ENCODE data around the gene CPT1A.

CPT1A gene

DNA sequence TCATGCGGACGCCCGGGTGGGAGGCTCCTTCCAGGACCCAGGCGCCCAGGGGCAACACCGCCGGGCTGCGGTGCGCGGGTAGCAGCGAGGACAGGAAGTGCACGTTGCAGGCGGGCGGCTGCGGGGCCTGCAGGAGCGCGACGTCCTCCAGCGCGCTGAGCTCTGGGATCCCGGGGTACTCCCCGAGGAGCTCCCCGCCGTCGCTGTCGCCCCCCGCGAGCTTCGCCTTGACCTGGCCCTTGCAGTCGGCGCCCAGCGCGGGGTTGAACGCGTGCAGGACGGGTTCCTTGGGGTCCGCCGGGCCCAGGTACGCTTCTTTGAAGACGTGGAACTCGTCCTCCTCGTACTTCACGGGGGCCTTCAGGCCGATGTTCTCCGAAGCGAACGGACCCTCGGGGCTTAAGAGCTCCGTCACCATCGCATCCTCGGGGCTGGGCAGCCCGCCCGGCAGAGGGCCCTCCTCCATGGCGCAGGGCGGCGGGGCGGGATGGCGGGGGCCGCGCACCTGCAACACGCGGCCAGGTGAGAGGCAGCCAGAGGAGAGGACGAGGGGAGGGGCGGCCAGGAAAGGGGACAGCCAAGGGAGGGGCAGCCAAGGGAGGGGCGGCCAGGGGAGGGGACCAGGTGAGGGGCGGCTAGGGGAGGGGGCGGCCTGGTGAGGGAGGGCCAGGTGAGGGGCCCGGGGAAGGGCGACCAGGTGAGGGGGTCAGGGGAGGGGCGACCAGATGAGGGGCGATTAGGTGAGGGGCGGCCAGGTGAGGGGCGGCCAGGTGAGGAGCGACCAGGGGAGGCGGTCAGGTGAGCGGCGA lies 91.3 kb downstream of the CPT1A start:
- no peak for DNase-seq

GRCh38 chr11:68749229-68750123 lies 92.2 kb downstream of the CPT1A start:
- DNase-seq: no peak

DNA sequence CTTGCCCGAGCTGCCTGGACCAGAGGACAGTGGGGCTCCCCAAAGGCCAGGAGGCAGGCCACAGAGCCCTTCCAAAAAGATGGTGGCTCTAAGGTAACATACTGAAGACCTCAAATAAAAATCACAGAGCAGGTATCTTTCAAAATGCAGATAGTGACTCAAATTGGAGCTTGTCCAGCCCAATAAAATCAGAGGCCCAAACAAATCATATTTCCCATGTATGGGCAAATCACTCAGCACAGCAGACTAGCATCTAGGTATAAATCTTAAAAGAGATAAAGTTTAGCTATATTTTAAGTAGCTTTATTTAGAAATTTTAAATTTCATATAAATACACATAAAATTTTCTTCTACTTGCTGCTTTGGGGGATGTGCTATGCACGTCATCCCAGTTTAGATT lies 93.7 kb downstream of the CPT1A start:
- DNase-seq: no peak

- DNase-seq: no peak
Observed at GRCh38 chr11:68743539-68743938, 98.2 kb downstream of the CPT1A start.

- DNase-seq: no peak
Observed at GRCh38 chr11:68741463-68741862, 100.3 kb downstream of the CPT1A start.

GRCh38 chr11:68735646-68736045 lies 106.1 kb downstream of the CPT1A start:
- DNase-seq: no peak

DNA sequence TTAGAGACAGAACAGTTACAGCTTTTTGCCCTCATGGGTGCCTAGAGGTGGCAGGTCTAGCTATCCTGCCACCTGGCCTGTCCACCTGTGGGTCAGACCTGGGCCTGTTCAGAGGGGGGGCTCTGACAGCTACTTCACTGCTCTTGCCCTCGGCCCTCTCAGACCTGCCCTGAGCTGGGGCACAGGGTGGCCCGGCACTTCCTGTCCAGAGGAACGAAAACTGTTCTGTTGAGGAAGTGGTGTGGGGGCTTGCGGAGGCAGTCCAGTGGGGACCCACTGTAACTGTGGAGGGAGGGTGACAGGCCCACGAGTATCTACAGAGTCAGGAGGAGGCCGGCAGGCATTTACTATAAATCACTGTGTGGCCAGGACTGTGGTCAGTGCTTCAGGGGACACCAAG lies 106.6 kb downstream of the CPT1A start:
- DNase-seq: no peak

- DNase-seq: no peak
Observed at GRCh38 chr11:68734111-68734510, 107.6 kb downstream of the CPT1A start.

GRCh38 chr11:68727783-68728182 lies 113.9 kb downstream of the CPT1A start:
- no peak for DNase-seq

DNA sequence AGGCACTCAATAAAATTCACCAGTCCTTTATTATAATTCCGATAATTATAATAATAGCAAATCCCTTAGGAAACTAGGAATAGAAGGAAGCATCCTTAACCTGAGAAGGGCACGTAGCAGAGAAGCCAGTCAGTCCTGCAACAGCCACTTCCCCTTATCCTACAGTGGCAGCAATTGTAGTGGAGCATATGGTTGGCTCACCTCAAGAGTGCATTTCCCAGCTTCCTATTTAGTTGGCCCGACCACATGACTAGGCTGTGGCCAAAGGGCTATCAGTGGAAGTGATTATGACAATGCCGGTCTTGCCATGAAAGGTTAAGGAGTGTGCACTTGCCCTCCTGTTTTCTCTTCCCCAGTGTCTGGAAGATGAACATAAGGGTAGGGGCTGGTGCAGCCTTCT lies 117.4 kb downstream of the CPT1A start:
- DNase-seq: no peak

DNA sequence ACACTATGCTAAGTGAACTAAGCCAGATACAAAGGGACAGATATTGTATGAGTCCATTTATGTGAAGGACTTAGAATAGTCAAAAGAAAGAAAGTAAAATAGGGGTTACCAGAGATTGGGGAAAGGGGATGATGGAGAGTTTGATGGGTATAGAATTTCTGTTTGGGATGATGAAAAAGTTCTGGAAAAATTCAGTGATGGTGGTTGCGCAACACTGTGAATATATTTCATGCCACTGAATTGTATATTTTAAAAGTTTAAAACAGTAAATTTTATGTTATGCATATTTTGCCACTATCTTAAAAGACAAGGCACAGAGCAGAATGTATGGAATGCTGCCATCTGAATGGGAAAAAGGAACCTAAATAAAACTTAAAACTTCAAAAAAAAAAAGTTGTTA lies 119.6 kb downstream of the CPT1A start:
- no peak for DNase-seq

DNA sequence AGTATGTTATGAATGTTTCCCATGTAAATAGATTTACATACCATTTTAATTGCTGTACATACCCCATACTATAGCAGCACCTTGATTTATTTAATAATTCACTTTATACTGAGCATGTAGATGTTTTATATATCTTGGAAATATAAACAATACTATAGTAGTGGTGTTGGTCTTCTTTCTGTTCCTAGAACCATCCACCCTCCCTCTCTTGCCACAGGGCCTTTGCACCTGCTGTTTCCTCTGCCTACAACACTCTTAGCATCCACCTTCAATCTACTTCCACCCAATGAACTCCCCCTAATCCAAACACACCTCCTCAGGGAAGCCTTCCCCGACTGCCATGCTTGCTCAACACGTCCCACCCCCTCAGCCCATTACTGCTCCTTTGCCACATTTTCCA lies 120.6 kb downstream of the CPT1A start:
- no peak for DNase-seq

DNA sequence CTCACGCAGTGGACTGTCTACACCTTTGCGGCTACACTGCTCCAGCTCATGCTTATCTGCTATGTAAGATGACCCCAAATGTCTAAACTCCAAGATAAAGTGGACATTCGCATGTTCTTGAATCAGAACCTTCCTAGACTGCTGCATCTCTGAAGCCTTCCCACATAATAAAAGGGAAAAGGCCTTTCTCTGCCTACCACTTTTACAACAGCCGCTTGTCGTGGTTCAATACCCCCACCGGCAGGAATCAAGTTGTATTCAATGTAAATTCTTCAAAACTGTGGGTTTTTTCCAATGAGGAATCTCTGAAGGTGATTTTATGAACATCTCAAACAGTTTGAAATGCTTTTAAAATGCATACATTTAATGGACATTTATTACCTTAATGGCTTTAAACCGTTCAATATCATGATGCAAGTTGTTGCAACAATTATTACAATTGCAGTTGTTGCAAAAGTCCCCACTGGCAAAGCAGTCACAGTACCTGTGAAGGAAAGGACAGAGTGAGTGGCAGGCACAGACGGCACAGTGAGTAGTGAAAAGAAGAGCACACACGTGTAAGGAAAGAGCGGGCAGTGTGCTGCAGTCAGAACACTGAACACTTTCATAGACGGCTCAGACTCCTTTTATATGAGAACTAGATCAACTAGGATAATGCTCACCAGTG lies 126.1 kb downstream of the CPT1A start:
- DNase-seq: no peak

DNA sequence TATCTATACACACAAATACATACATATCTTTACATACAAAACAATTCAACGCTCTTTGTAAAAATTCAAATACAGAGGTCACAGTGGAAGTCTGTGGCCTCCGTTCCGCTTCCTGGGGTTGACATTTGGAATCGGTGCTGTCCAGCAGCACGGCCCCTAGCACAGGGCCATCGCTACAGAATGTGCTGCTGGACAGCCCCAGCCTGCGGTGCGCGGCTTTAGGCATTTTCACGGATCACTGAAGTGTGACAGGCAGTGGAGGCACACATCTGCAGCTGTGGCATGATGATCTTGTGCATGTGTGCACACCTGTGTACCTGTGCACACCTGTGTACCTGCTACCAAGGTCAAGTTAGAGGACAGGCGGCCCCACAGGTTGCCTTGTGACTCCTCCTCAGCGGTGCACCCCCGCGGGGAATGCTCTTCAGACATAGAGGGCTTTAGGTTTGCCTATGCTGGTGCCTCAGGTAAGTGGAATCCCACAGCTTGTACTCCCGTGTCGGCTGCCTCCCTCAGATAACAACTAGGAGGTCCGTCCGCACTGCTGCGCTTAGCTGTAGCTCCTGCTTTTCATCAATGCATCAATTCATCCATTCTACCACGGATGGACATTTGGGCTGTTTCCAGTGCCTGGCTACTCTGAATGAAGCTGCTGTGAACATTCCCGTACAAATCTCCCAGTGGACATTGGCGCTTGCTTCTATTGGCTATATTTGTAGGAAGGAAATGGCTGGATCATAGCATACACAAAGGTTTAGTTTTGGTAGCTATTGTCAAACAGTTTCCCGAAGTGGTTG lies 127.5 kb downstream of the CPT1A start:
- no peak for DNase-seq

GRCh38 chr11:68711114-68711513 lies 130.6 kb downstream of the CPT1A start:
- DNase-seq: no peak

- DNase-seq: no peak
Observed at GRCh38 chr11:68710409-68710808, 131.3 kb downstream of the CPT1A start.

- no peak for DNase-seq
Observed at GRCh38 chr11:68709062-68709461, 132.7 kb downstream of the CPT1A start.

GRCh38 chr11:68707527-68707926 lies 134.2 kb downstream of the CPT1A start:
- DNase-seq: no peak

DNA sequence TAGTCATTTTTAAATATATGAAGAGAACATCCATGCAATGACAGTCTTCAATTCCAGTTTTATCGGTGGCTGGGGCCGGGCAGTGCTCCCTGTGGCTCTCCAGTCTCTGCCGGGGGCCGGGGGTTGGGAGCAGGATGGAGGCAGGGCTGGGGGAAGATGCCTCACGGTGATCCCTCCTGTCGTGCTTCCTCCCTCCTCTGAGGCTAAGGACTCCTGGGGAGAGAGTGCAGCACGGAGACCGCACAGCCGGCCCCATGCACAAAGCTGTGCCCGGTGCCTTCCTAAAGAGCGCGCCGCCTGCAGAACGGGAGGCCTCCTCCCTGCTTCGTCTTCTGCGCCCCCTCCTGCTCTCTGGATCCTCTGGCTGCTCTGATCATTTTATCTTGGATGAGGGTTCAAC lies 136.8 kb downstream of the CPT1A start:
- no peak for DNase-seq

Data from NCI-H1436 treated with DMSO at 0.1 percent for 48 hours (cell line).